Fibroblast of the conjunctiva (primary cell): ENCODE results near the gene KDM4C.
A peak's percentile ranks its signal among the peaks of the same experiment; 100 is the strongest.
"Not testable (repeated sequence)": the region's sequence is repeated elsewhere in the genome, so short reads cannot be mapped to it uniquely, and the experiment has no call there.

ENCODE experiments used
- DNase-seq: peaks from one replicate; pipeline ENCODE4 v3.0.0-alpha.2; 2010; ENCODE audit warnings: low read depth

Gene KDM4C

GRCh38 chr9:6931913-6932312 is 174.1 kb downstream of the KDM4C start:
- DNase-seq: no peak

DNA sequence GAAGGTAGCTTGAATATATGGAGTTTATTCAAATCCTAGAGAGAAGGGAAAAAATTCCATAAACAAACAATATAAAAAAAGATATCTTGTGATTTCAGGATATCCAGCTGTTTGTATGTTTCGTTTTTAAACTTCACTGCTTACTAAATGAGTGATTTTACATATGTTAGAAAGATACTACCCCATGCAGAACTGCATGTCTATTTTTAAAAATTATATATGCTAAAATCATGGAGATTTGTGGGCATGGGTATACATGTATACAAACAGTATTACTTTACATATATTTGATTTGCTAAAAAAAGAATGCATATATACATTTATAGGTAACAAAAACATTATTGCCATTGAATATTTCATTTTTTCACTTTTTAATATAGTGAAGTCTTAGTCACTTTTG is 178.3 kb downstream of the KDM4C start:
- DNase-seq: no peak

DNA sequence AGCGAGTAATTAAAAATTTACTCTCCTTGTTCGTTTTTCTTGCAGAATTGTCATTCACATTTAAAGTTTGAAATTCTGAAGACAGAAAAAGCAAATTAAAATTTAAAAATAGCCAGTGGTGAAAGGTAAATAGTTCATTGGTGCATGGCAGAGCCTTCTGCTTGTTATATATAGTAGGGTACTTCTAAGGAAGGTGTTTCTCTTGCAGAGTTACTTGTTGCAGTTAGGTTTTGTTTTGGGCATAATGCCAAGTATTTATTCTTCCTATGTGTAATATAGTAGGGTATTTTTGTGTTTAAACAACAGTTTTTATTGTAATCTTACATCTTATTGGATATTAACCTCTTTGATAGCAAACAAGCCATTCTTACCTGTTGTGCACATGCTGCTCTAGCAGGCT is 179.4 kb downstream of the KDM4C start:
- no peak for DNase-seq

- peak; percentile 59 for DNase-seq
Observed at GRCh38 chr9:6938447-6938846, 180.7 kb downstream of the KDM4C start.

DNA sequence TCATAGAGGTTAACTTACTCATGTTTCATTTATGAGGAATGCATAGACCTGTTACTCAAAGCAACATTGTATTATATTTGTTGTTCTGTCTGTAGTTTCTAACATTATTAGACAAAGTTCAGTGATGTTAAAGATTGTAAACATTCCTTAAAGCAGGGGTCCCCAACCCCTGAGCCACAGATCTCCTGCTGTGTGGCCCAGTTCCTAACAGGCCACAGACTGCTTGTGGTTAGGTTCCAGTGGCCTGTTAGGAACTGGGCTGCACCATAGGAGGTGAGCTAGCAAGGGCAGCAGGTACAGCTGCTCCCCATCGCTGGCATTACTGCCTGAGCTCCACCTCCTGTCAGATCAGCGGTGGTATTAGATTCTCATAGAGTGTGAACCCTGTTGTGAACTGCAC is 181.1 kb downstream of the KDM4C start:
- no peak for DNase-seq

DNA sequence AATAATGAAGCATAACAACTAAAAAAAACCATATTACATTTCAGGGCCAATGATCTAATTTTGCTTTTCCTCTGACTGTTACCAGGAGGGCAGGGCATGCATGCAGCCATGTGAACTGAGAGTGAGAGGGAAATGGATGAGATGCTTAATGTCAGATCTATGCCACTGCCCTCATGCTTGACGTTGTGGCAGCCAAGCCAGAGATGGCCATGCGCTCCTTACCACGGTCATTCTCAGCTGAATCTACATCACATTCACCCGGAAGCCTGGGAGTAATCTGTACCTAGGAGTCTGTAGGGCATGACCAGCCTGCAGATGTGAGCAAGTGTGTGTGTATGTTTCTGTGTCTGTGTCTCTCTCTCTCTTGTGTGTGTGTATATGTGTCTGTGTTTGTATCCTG is 183.7 kb downstream of the KDM4C start:
- DNase-seq: no peak

DNA sequence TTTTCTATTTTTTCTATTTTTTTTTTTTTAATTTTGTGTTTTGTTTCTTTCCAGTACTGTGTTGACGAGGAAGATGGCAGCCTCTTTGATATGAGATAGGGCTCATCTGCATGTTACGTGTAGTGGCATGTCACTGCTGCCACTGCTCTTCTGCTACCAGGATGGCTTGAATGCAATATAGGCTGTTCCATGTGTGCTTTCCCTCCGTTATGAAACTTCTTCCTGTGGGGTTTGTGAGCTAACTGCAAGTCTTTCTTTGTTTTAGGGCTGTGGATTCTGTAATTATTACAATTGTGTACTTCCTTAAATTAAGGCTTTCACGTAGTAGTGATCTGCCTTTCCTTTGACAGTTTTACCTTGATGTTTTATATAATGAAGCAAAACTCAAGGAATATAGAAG is 184.6 kb downstream of the KDM4C start:
- no peak for DNase-seq

GRCh38 chr9:6943293-6943692 is 185.5 kb downstream of the KDM4C start:
- DNase-seq: no peak

DNA sequence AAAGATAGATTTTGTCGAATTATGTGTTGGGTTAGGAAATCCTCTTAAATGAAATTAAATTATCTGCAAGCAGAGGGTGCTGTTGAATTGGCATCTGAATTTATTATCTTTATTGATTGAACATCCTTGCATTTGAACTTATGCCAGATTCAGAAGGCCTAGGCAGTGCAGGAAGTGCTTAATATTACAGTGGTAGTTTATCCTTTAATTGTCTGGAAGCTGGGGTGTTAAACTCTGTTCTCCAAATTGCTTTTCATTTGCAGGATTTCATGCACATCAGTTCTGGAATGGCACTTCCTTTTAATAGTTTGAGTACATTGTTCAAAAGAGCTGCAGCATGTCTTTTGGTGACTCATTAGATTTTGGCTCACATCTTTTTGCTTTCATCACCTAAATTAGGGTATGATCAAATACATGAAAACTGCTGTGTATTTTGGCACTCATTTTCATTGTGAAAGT is 186.3 kb downstream of the KDM4C start:
- peak; percentile 46 for DNase-seq

DNA sequence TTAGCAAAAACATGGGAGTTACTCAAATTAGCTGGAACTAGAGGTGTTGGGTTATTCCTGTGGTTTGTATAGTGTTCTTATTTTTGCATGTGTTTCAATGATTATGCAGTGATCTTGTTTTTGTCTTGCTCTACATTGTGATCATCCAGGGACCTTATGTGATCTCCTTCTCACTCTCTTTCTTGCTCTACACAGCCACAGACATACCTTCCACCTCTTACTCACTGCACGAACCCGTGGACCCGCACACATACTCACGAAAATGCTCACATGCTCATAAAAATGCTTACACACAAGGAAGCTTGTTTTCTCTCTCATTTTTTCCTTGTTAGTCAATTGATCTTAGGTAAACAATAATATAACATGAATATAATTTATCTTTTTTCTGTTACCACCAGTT is 187.1 kb downstream of the KDM4C start:
- no peak for DNase-seq

GRCh38 chr9:6945816-6946215 is 188.0 kb downstream of the KDM4C start:
- DNase-seq: no peak

- no peak for DNase-seq
Observed at GRCh38 chr9:6946583-6947166, 188.9 kb downstream of the KDM4C start.

DNA sequence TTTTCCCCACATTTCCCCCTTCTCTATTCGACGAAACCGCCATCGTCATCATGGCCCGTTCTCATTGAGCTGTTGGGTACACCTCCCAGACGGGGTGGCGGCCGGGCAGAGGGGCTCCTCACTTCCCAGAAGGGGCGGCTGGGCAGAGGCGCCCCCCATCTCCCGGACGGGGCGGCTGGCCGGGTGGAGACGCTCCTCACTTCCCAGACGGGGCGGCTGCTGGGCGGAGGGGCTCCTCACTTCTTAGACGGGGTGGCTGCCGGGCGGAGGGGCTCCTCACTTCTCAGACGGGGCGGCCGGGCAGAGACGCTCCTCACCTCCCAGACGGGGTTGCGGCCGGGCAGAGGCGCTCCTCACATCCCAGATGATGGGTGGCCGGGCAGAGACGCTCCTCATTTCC is 191.1 kb downstream of the KDM4C start:
- DNase-seq: not testable (repeated sequence)

DNA sequence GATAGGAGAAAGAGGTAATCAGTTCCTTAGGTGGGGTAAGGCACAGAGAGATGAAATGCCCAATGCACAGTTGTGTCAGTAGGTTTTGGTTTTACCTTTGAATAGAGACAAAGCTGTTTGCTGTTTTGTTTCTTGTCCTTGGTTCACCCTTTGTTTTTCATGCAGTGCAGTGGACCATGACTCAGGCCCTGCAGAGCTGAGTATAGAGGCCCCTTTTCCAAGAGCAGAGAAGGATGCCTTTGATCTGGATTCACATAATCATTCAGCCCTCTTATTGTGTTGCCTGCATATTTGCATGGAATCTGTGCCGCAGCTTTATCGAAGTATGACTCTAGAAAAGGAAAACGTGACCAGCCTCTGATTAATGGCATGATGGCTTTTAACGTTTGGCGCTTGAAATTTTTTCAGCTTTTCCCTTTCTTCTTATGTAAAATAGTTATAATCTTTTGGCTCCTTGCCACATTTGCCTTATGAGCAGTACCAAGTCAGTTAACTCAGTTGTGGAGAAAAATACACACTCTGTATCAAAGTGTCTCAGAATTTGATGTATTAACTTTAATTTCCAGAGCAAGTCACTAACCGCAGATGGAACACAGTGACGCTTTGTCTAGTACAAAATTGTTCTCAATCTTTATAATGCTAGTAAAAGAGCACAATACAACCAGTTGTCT is 197.6 kb downstream of the KDM4C start:
- no peak for DNase-seq

GRCh38 chr9:6956879-6957278 is 199.1 kb downstream of the KDM4C start:
- DNase-seq: no peak

DNA sequence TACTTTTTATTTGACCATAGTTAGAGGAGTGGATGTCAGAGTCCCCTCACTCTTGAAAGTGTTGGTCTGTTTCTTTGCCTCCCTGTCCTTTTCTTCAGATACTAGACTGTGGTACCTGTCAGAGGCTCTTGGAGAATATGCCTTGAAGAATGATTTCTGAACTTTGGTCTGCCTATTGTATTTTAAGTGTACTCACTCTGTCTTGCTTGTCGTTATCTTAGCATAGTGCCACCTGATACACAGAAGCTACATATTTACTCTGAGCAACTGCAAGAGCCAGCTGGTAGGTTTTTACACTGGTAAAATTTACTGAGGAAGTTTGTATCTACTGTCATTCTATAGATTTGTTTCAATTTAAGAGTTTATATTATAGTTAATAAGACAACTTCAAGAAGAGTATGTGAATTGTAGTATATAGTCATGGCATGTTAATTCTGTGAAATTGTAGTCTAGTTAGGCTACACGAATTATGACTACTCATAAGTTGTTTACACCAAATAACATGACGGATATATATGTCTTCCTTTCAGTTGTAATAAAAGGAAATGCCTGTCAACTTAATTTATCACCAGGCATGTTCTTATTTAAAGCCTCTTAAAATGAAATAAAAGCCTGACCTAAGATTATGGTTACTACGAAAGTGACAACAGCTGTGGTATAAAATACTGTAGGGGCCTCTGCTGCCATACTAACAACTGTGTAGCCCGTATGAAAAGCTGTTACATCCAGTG is 201.7 kb downstream of the KDM4C start:
- DNase-seq: no peak

GRCh38 chr9:6960777-6961176 is 203.0 kb downstream of the KDM4C start:
- no peak for DNase-seq

GRCh38 chr9:6961845-6962522 is 204.2 kb downstream of the KDM4C start:
- no peak for DNase-seq

DNA sequence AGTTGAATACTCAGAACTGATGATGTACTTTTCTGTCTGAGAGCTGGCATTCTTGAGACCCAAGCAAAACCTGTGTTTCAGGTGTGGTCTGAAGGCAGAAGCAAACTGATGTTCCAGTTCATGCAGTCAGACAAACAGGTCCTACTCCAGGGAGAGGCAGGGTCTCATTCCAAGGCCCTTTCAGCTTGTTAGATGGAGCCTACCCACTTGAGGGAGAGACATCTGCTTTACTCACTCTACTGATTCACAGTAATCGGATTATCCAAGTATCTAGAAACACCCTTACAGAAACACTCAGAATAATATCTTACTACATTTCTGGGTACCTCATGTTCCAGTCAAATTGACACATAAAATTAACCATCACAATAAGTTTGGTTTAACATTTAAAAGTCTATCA is 207.8 kb downstream of the KDM4C start:
- no peak for DNase-seq

DNA sequence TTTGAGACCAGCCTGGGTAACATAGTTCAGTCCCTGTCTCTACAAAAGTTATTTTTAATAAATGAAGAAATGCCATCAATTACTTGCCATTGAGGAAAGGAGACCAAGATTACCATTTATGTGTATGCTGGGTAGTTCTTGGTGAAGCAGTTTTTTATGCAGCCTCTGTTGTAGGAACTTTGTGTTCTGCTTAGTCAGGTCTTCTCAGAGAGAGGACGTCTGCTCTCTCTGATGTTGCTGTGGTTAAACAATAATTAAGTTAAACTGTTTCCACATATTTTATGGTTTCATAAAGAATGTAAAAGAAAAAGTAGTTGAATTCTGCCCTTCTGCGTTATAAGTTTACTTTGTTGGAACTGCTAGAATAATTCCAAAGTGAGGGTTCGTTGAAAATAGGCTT is 210.5 kb downstream of the KDM4C start:
- peak; percentile 8 for DNase-seq

- DNase-seq: no peak
Observed at GRCh38 chr9:6969805-6970204, 212.0 kb downstream of the KDM4C start.

DNA sequence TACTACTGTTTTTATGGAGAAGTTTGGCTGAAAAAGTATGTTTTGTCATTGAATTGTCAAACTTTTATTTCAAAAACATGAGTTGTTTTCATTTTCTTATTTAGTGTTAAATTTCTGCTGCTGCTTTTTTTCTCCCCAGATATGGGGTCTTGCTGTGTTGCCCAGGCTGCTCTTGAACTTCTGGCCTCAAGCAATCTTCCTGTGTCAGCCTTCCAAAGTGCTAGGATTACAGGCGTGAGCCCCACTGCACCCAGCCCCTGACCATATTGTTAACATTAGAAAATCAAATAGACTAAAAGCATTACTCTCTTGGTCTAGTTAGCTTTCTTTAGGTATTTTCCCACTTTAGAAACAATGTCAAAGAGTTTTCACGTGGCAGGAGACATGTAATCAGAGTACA is 215.3 kb downstream of the KDM4C start:
- DNase-seq: no peak

DNA sequence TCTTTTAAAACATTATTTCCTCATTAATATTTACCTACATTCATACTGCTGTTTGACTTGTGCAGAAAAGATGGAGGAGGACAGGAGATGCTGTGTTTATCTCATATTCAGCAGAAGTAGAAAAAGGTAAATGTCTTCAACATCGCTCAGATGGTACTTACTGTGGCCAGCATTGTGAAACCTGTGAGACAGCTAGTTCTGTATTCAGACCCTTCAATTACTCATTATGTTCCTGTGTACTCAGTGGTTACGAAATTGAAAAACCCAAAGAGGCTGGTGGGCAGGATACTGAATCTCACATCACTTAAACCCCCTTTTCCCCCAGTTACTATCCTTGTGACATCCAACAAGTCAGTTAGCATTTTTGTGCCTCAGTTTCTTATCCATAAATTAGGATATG is 216.0 kb downstream of the KDM4C start:
- DNase-seq: no peak
